DND-41 (cell line): ENCODE results near the gene AP2B1.
A peak's percentile ranks its signal among the peaks of the same experiment; 100 is the strongest.

Source experiments
- ATAC-seq: fragments of 200-7000 bp; cut with Tn5 transposase; 3 replicates; pipeline ENCODE4 v1.9.1; 2021; ENCODE audit warnings: low read depth; ENCODE audit not compliant: insufficient read depth
- DNase-seq: peaks from one replicate; pipeline ENCODE4 v3.0.0-alpha.2; 2020
- H2AFZ ChIP-seq: 2 replicates; pipeline ENCODE4 v1.6.0; 2012; ENCODE audit warnings: low read depth, low read length
- H3K27ac ChIP-seq: 2 replicates; pipeline ENCODE4 v1.5.1; 2012; ENCODE audit warnings: low read length, inconsistent platforms
- H3K27me3 ChIP-seq: fragments of 200-600 bp; sonication (generic); 2 replicates; pipeline ENCODE4 v1.6.0; 2012; ENCODE audit warnings: low read length, mild to moderate bottlenecking, inconsistent platforms; ENCODE audit not compliant: insufficient read depth, poor library complexity
- H3K36me3 ChIP-seq: 2 replicates; pipeline ENCODE4 v1.5.1; 2012; ENCODE audit warnings: low read length, inconsistent platforms; ENCODE audit not compliant: insufficient read depth
- H3K4me1 ChIP-seq: 2 replicates; pipeline ENCODE4 v1.5.1; 2012; ENCODE audit warnings: mild to moderate bottlenecking, low read length; ENCODE audit not compliant: insufficient read depth
- H3K4me2 ChIP-seq: 2 replicates; pipeline ENCODE4 v1.6.0; 2012; ENCODE audit warnings: mild to moderate bottlenecking, moderate library complexity, low read length, inconsistent platforms; ENCODE audit not compliant: insufficient read depth
- H3K4me3 ChIP-seq, 2 experiments: fragments of 200-600 bp in 1 of 2; shearing (Covaris generic) in 1 of 2; 2 replicates each; pipeline ENCODE4 v1.5.1; 2012 to 2016; ENCODE audit warnings: inconsistent platforms in 2 of 2, low read length in 2 of 2, mild to moderate bottlenecking in 2 of 2, low read depth in 1 of 2, moderate library complexity in 1 of 2
- H3K79me2 ChIP-seq: 2 replicates; pipeline ENCODE4 v1.6.0; 2012; ENCODE audit warnings: low read length, inconsistent platforms; ENCODE audit not compliant: insufficient read depth
- H3K9ac ChIP-seq: 2 replicates; pipeline ENCODE4 v1.6.0; 2012; ENCODE audit warnings: low read depth, mild to moderate bottlenecking, inconsistent platforms, low read length, moderate library complexity
- H3K9me3 ChIP-seq: 2 replicates; pipeline ENCODE4 v1.5.1; 2012; ENCODE audit warnings: low read length, moderate library complexity, mild to moderate bottlenecking, inconsistent platforms; ENCODE audit not compliant: insufficient read depth, severe bottlenecking
- H4K20me1 ChIP-seq: 2 replicates; pipeline ENCODE4 v1.6.0; 2012; ENCODE audit warnings: low read length; ENCODE audit not compliant: insufficient read depth
- EZH2 ChIP-seq: IDR thresholded peaks from 3 replicates; pipeline ENCODE4 v1.6.1; 2012; ENCODE audit warnings: borderline replicate concordance, low read depth, mild to moderate bottlenecking, moderate library complexity, low read length, inconsistent platforms; ENCODE audit not compliant: severe bottlenecking
- TF ChIP-seq, protein P1 (sequence below): IDR thresholded peaks from 2 replicates; pipeline ENCODE4 v1.5.1; 2012; ENCODE audit warnings: borderline replicate concordance, low read length, moderate library complexity, mild to moderate bottlenecking; ENCODE audit not compliant: poor library complexity, severe bottlenecking; ENCODE audit errors: extremely low read depth

Gene AP2B1

DNA sequence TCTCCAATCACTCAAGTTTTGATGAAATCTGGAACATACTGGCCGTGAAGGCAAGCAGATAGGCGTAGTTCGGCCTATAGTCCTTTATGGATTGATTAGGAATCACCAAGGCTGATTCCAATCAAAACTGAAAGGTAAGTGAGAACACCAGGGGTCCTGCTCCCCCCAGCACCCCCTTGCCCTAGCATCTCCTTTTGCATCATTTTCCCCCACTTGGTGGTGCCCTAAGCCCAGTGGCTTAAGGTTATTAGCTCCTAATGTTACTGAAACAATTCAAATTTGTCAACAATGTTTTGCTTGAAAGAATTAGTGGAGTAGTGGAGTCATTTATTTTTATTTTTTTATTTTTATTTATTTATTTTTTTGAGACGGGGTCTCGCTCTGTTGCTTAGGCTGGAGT is 31.4 kb upstream of the AP2B1 start:
- ATAC-seq, result peak; percentile 47; the same call in 1 of the 3 replicates
- Histone ChIP-seq H3K9ac (no peak overlapping the region), H3K4me1 (no peaks in the 10 kb centered on the region), H3K27me3 (peaks cover 5% of the 10 kb centered on the region), H3K9me3 (no peaks in the 10 kb centered on the region), H3K79me2 (no peaks in the 10 kb centered on the region), H3K27ac (no peak overlapping the region), H3K36me3 (no peaks in the 10 kb centered on the region), H4K20me1 (no peaks in the 10 kb centered on the region), H3K4me2 (no peak overlapping the region), H3K4me3 (no peak overlapping the region), H2AFZ (no peak overlapping the region)
- TF ChIP-seq, protein P1, sequence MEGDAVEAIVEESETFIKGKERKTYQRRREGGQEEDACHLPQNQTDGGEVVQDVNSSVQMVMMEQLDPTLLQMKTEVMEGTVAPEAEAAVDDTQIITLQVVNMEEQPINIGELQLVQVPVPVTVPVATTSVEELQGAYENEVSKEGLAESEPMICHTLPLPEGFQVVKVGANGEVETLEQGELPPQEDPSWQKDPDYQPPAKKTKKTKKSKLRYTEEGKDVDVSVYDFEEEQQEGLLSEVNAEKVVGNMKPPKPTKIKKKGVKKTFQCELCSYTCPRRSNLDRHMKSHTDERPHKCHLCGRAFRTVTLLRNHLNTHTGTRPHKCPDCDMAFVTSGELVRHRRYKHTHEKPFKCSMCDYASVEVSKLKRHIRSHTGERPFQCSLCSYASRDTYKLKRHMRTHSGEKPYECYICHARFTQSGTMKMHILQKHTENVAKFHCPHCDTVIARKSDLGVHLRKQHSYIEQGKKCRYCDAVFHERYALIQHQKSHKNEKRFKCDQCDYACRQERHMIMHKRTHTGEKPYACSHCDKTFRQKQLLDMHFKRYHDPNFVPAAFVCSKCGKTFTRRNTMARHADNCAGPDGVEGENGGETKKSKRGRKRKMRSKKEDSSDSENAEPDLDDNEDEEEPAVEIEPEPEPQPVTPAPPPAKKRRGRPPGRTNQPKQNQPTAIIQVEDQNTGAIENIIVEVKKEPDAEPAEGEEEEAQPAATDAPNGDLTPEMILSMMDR, result peak; percentile 57
- no peak for TF ChIP-seq EZH2
- no peak for DNase-seq

DNA sequence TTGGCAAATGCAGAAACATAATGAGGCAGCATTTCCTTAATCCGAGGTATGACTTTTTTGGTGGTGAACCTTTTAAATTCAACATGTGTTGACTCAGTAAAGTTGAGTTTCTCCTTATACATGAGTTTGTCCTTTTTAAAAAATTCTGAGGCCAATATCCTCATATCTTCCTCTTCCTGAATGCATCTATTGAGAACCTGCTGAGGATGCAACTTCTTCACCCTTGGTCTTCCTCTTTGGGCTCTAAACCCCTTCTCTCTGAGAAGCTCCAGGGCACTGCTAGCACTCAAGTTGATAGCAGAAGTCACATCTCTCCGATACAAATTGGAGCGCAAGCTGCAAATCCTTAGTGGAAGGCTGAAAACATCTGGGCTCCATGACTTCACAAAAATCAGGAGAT is 29.8 kb upstream of the AP2B1 start:
- peaks cover 5% of the 10 kb centered on the region for H3K27me3 ChIP-seq
- H4K20me1 ChIP-seq, result no peaks in the 10 kb centered on the region
- H3K9ac ChIP-seq, result no peak overlapping the region
- H3K9me3 ChIP-seq, result no peaks in the 10 kb centered on the region
- no peak overlapping the region for H2AFZ ChIP-seq
- DNase-seq (no peak), ATAC-seq (no peak)
- no peaks in the 10 kb centered on the region for H3K4me1 ChIP-seq
- H3K27ac ChIP-seq, result no peak overlapping the region
- H3K79me2 ChIP-seq, result no peaks in the 10 kb centered on the region
- H3K4me2 ChIP-seq, result no peak overlapping the region
- H3K36me3 ChIP-seq, result no peaks in the 10 kb centered on the region
- TF ChIP-seq EZH2, result no peak
- TF ChIP-seq, protein P1, result no peak
- no peak overlapping the region for H3K4me3 ChIP-seq

DNA sequence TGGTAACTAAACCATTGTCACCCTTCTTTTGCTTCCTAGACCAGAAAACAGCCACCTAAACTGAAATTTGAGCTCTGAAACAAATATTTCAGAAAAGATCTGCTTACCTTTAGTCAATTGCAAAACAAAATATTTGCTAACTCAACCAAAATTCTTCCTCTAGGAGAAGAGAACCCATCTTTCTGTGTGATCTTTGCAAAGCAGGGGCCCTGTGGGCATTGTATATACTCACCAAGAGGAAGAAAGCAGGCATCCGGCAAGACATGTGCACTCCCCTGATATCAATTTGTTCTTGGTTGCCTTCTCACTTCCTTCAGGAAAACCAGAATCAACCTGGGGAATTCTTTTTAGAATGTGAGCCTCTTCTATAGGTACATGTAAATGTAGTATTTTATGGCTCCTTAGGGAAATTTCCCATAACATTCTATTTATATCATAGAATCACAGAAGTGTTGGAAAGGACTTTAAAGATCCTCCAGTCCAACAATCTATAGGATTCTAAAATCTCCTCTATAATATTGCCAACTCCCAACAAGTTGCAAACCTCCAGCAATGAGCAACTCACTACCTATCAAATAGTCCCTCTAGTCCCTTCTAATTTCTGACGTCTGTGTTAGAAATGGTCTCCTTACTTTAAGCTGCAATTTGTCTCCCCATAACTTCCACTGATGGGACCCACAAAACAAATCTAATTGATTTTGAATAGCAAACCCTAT is 27.5 kb upstream of the AP2B1 start:
- H3K4me2 ChIP-seq, result no peak overlapping the region
- no peak overlapping the region for H2AFZ ChIP-seq
- H3K27ac ChIP-seq, result no peak overlapping the region
- H3K79me2 ChIP-seq, result no peaks in the 10 kb centered on the region
- no peaks in the 10 kb centered on the region for H3K36me3 ChIP-seq
- ATAC-seq, result no peak
- no peaks in the 10 kb centered on the region for H4K20me1 ChIP-seq
- peaks cover 5% of the 10 kb centered on the region for H3K27me3 ChIP-seq
- TF ChIP-seq, protein P1, result no peak
- TF ChIP-seq EZH2, result no peak
- no peaks in the 10 kb centered on the region for H3K4me1 ChIP-seq
- no peak for DNase-seq
- no peak overlapping the region for H3K9ac ChIP-seq
- no peak overlapping the region for H3K4me3 ChIP-seq
- H3K9me3 ChIP-seq, result no peaks in the 10 kb centered on the region
